SK-N-DZ (cell line): ENCODE data around the gene SELENON. TPM values are rescaled to one million over a fixed set of nuclear protein-coding genes. Genes with fewer than 3 reads are reported as not detected.

ENCODE experiments used
- DNase-seq: peaks from one replicate; pipeline ENCODE4 v3.0.0-alpha.2; 2015; ENCODE audit warnings: low spot score
- polyA plus RNA-seq, 2 experiments: library from polyadenylated mRNA; depleted of rRNA; stranded (reverse); fragments of >200 nt; gene quantifications; 2 replicates each; pipeline ENCODE4 v1.2.3, GENCODE V29; 2014

SELENON gene
- 25.5 and 29.9 TPM in 2 replicates for polyA plus RNA-seq (2014; cell fraction: cytosol; rRNA removed)
- polyA plus RNA-seq (2014; cell fraction: nucleus; rRNA removed): 13.7 and 16.4 TPM in 2 replicates

- peak; percentile 47 for DNase-seq
These were observed at the start of gene SELENON for GRCh38 chr1:25799935-25800702. Gene SELENON, plus strand, starts transcription at chr1:25800193. Its CDS starts 38 bp downstream, at chr1:25800231.

- DNase-seq: no peak
These were observed 48.9 kb upstream of the SELENON start for GRCh38 chr1:25750923-25751605.

GRCh38 chr1:25754470-25755181, 45.4 kb upstream of the SELENON start:
- DNase-seq: peak; percentile 27

GRCh38 chr1:25755475-25756125, 44.4 kb upstream of the SELENON start:
- no peak for DNase-seq

GRCh38 chr1:25756215-25756614, 43.8 kb upstream of the SELENON start:
- DNase-seq: no peak

- no peak for DNase-seq
These were observed 42.7 kb upstream of the SELENON start for GRCh38 chr1:25757151-25757845.

- DNase-seq: no peak
These were observed 42.2 kb upstream of the SELENON start for GRCh38 chr1:25757846-25758185.

- DNase-seq: no peak
These were observed 41.4 kb upstream of the SELENON start for GRCh38 chr1:25758466-25759070.

GRCh38 chr1:25760122-25760719, 39.8 kb upstream of the SELENON start:
- DNase-seq: no peak

GRCh38 chr1:25760871-25761270, 39.1 kb upstream of the SELENON start:
- DNase-seq: peak; percentile 42

GRCh38 chr1:25763493-25763892, 36.5 kb upstream of the SELENON start:
- DNase-seq: no peak

- DNase-seq: no peak
These were observed 34.7 kb upstream of the SELENON start for GRCh38 chr1:25765136-25765922.

GRCh38 chr1:25765923-25766589, 33.9 kb upstream of the SELENON start:
- DNase-seq: no peak

GRCh38 chr1:25766721-25767436, 33.1 kb upstream of the SELENON start:
- DNase-seq: no peak

GRCh38 chr1:25767437-25767770, 32.6 kb upstream of the SELENON start:
- no peak for DNase-seq

GRCh38 chr1:25768999-25769398, 31.0 kb upstream of the SELENON start:
- no peak for DNase-seq

GRCh38 chr1:25769625-25770383, 30.2 kb upstream of the SELENON start:
- DNase-seq: no peak
